Gastrocnemius medialis (tissue), 4 donors: ENCODE data around the gene SLC33A1. TPM values are rescaled to one million over a fixed set of nuclear protein-coding genes. Genes with fewer than 3 reads are reported as not detected.
"Not testable (repeated sequence)": the region's sequence is repeated elsewhere in the genome, so short reads cannot be mapped to it uniquely, and the experiment has no call there.

Source experiments
- ATAC-seq, 2 donors: fragments of 150-250 bp; one replicate each; pipeline ENCODE4 v1.9.1; 2016
- DNase-seq, 2 donors: peaks; one replicate each; pipeline ENCODE4 v3.0.0-alpha.2; 2019
- H3K27ac ChIP-seq, 4 donors: fragments of 200-600 bp; sonication (generic); 1 replicate in 1 of 4; 2 replicates in 3 of 4; pipeline ENCODE4 v1.5.1; 2016 to 2018; ENCODE audit warnings: mild to moderate bottlenecking in 2 of 4, moderate library complexity in 1 of 4
- H3K27me3 ChIP-seq, 3 donors: fragments of 200-600 bp; sonication (generic) in 2 of 3; 1 replicate in 1 of 3; 2 replicates in 2 of 3; pipeline versions ENCODE4 v1.5.1 to v1.6.0; 2016 to 2019; ENCODE audit warnings: mild to moderate bottlenecking in 1 of 3, moderate library complexity in 1 of 3
- H3K36me3 ChIP-seq, 2 donors: fragments of 200-600 bp; sonication (generic) in 1 of 2; one replicate each; pipeline ENCODE4 v1.5.1; 2017 to 2018
- H3K4me1 ChIP-seq, 2 donors: fragments of 200-600 bp; sonication (generic) in 1 of 2; one replicate each; pipeline ENCODE4 v1.5.1; 2016 to 2017; ENCODE audit warnings: mild to moderate bottlenecking in 2 of 2
- H3K4me3 ChIP-seq, 4 donors: fragments of 200-600 bp; sonication (generic) in 3 of 4; 1 replicate in 1 of 4; 2 replicates in 3 of 4; pipeline ENCODE4 v1.5.1; 2016 to 2019; ENCODE audit warnings: mild to moderate bottlenecking in 2 of 4
- H3K9me3 ChIP-seq, 3 donors: fragments of 200-600 bp; sonication (generic) in 2 of 3; 1 replicate in 1 of 3; 2 replicates in 2 of 3; pipeline ENCODE4 v1.5.1; 2016 to 2019
- POLR2A ChIP-seq, 2 donors: fragments of 450-650 bp; IDR thresholded peaks; one replicate each; pipeline ENCODE4 v1.6.1; 2017; ENCODE audit warnings: antibody characterized with exemption in 2 of 2, mild to moderate bottlenecking in 2 of 2, moderate library complexity in 2 of 2
- in situ Hi-C, 4 donors: fragments of 200-750 bp; cut with MboI; loops; one replicate each; pipeline versions ENCODE4 v1.15.0 to v1.8.0; 2017; ENCODE audit warnings: low sequenced_read_pairs in 4 of 4
- intact Hi-C: fragments of 100-400 bp; cut with DNase I; formaldehyde crosslinking; loops from one replicate; pipeline ENCODE4 v1.15.1; 2023; ENCODE audit warnings: low total_unique reads
- total RNA-seq, 4 donors: library from RNA; depleted of rRNA; stranded (reverse); fragments of >200 nt; gene quantifications; one replicate each; pipeline versions ENCODE4 v1.1.0 to v1.2.3, GENCODE V29; 2016
- TF ChIP-seq, protein P1 (sequence below), 5 experiments: fragments of 450-650 bp in 3 of 5; fragments of 200-600 bp in 2 of 5; sonication (generic) in 2 of 5; IDR thresholded peaks in 4 of 5; conservative IDR thresholded peaks in 1 of 5; 1 replicate in 4 of 5; 2 replicates in 1 of 5; pipeline ENCODE4 v1.5.1; 2016 to 2019; ENCODE audit warnings: antibody characterized with exemption in 5 of 5, mild to moderate bottlenecking in 3 of 5, moderate library complexity in 3 of 5

The SLC33A1 gene
- total RNA-seq, 4 donors from 2014 or later, result 7.0 to 9.3 (median 8.2) TPM

DNA sequence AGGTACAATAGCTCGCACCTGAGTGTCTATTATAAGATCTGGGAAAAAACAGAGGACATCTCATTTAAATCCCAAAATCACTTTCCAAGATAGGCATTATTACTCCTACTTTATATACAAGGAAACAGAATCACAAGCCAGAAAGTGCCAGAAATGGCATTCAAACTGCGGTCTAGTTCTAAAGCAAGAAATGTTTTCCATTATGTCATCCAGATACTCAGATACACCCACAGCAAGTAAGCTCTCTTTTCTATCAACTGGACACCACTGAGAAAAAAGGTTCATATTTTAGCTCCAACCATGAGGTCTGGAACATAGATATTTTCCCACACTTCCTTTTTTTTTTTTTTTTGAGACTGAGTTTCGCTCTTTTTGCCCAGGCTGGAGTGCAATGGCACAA is 8.1 kb downstream of the SLC33A1 start:
- H3K27ac ChIP-seq, result no peak overlapping the region

GRCh38 chr3:155843569-155843968 is 10.7 kb downstream of the SLC33A1 start:
- no peaks in the 10 kb centered on the region for H3K27me3 ChIP-seq
- H3K4me3 ChIP-seq, result no peak overlapping the region
- TF ChIP-seq POLR2A (IDR thresholded peaks at IDR 0.05), result no peak
- TF ChIP-seq, protein P1, sequence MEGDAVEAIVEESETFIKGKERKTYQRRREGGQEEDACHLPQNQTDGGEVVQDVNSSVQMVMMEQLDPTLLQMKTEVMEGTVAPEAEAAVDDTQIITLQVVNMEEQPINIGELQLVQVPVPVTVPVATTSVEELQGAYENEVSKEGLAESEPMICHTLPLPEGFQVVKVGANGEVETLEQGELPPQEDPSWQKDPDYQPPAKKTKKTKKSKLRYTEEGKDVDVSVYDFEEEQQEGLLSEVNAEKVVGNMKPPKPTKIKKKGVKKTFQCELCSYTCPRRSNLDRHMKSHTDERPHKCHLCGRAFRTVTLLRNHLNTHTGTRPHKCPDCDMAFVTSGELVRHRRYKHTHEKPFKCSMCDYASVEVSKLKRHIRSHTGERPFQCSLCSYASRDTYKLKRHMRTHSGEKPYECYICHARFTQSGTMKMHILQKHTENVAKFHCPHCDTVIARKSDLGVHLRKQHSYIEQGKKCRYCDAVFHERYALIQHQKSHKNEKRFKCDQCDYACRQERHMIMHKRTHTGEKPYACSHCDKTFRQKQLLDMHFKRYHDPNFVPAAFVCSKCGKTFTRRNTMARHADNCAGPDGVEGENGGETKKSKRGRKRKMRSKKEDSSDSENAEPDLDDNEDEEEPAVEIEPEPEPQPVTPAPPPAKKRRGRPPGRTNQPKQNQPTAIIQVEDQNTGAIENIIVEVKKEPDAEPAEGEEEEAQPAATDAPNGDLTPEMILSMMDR (IDR thresholded peaks at IDR 0.05 in 4 of 5, conservative IDR thresholded peaks at IDR 0.05 in 1 of 5), result no peak
- no peaks in the 10 kb centered on the region for H3K36me3 ChIP-seq
- intact Hi-C loops (no loop called here), in situ Hi-C loops (no loop called here)
- no peak overlapping the region for H3K27ac ChIP-seq
- no peaks in the 10 kb centered on the region for H3K9me3 ChIP-seq
- DNase-seq, result no peak
- H3K4me1 ChIP-seq, result peaks cover 8 to 15% of the 10 kb centered on the region in 2 donors
- no peak for ATAC-seq

More for the DNA sequence above, 8.1 kb downstream of the SLC33A1 start:
- in situ Hi-C loops, result no loop called here
- Histone ChIP-seq H3K4me3 (no peak overlapping the region), H3K27me3 (no peaks in the 10 kb centered on the region), H3K4me1 (peaks cover 23 to 28% of the 10 kb centered on the region in 2 donors), H3K9me3 (no peaks in the 10 kb centered on the region), H3K36me3 (no peaks in the 10 kb centered on the region)
- no peak for DNase-seq
- intact Hi-C loops, result no loop called here
- TF ChIP-seq, protein P1 (IDR thresholded peaks at IDR 0.05 in 4 of 5, conservative IDR thresholded peaks at IDR 0.05 in 1 of 5), result no peak
- no peak for TF ChIP-seq POLR2A (IDR thresholded peaks at IDR 0.05)
- no peak for ATAC-seq

- DNase-seq (no peak), ATAC-seq (no peak)
- Histone ChIP-seq H3K4me3 (no peak overlapping the region), H3K9me3 (no peaks in the 10 kb centered on the region), H3K27ac (no peak overlapping the region), H3K4me1 (no peaks in the 10 kb centered on the region), H3K36me3 (peaks cover 0 to 6% of the 10 kb centered on the region in 2 donors), H3K27me3 (no peaks in the 10 kb centered on the region)
- intact Hi-C loops (no loop called here), in situ Hi-C loops (no loop called here)
- no peak for TF ChIP-seq POLR2A (IDR thresholded peaks at IDR 0.05)
- TF ChIP-seq, protein P1 (IDR thresholded peaks at IDR 0.05 in 4 of 5, conservative IDR thresholded peaks at IDR 0.05 in 1 of 5), result no peak
These were observed 18.7 kb downstream of the SLC33A1 start for GRCh38 chr3:155835341-155836071.

GRCh38 chr3:155828490-155829098 is 25.6 kb downstream of the SLC33A1 start:
- H3K4me1 ChIP-seq, H3K9me3 ChIP-seq, DNase-seq, in situ Hi-C loops, ATAC-seq, H3K4me3 ChIP-seq, H3K27ac ChIP-seq, intact Hi-C loops, H3K27me3 ChIP-seq: not testable (repeated sequence)
- H3K36me3 ChIP-seq, result peaks cover 0 to 16% of the 10 kb centered on the region in 2 donors

DNA sequence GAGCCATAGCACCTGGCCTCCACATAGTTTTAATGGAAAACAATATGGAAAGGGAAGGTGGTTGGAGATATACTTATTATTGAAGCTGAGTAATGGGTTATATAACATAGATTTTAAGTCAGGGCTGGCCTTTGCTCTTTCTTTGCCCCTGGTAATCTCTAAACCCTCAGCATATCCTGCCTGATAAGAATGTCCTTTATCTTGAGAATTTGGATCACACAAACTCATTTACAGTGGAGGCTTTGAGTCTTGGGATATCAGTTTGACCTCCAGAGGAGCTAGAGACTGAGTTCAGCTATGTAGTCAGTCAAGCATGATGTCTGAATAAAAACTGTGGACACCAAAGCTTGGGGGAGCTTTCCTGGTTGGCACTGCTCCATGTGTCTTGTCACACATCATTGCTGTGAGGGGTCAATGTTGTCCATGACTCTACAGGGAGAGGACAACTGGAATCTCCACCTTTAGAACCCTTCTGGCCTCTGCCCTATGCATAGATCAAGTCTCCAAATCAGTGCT is 39.1 kb downstream of the SLC33A1 start:
- Histone ChIP-seq H3K4me3 (no peak overlapping the region), H3K4me1 (no peaks in the 10 kb centered on the region), H3K9me3 (no peaks in the 10 kb centered on the region), H3K27me3 (no peaks in the 10 kb centered on the region), H3K36me3 (no peaks in the 10 kb centered on the region), H3K27ac (no peak overlapping the region)
- no peak for TF ChIP-seq POLR2A (IDR thresholded peaks at IDR 0.05)
- TF ChIP-seq, protein P1 (IDR thresholded peaks at IDR 0.05 in 4 of 5, conservative IDR thresholded peaks at IDR 0.05 in 1 of 5), result no peak
- ATAC-seq (no peak), DNase-seq (no peak)
- in situ Hi-C loops (no loop called here), intact Hi-C loops (no loop called here)

DNA sequence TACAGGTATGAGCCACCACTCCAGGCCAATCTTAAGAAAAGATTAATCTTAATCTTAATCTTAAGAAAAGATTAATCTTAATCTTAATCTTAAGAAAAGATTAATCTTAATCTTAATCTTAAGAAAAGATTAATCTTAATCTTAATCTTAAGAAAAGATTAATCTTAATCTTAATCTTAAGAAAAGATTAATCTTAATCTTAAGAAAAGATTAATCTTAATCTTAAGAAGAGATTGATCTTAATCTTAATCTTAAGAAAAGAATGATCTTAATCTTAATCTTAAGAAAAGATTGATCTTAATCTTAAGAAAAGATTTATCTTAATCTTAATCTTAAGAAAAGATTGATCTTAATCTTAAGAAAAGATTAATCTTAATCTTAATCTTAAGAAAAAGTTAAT is 41.0 kb downstream of the SLC33A1 start:
- H3K9me3 ChIP-seq, H3K27ac ChIP-seq, DNase-seq, H3K36me3 ChIP-seq, ATAC-seq, H3K27me3 ChIP-seq, H3K4me1 ChIP-seq, in situ Hi-C loops, intact Hi-C loops, H3K4me3 ChIP-seq: not testable (repeated sequence)
